Measurements from ENCODE around the gene CHCHD6. TPM values are rescaled to one million over a fixed set of nuclear protein-coding genes. Genes with fewer than 3 reads are reported as not detected.

The CHCHD6 gene
- total and polyA plus RNA-seq, 2 of the 4 experiments (the other 2 are of a cell fraction), result 18.8 to 28.9 TPM

DNA sequence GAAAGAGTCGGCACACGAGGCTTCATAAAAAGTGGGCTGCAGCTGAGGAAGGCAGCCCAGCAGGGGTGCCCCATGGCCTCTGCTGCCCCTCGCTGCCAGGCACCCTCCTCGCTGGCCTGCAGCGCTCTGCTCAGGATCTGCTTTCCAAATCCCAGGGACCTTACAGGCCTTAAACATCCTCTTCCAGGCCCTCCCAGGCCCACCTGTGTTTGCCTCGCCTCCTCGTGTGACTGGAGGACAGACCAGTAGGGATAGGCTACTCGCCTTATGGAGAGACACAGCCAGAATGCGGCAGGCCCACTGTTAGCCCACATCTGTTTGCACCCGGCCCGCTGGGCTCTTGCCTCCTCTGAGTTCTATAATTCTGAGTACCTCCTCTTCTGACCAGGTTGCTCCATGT is 154.4 kb downstream of the CHCHD6 start:
- Histone ChIP-seq H4K20me1 (ENCODE audit: insufficient read depth, low read length) (no peaks in the 10 kb centered on the region), H2BK15ac (ENCODE audit: low read depth, low read length) (no peak overlapping the region), H3K4me1 (ENCODE audit: control insufficient read depth, insufficient read depth, low read length) (no peaks in the 10 kb centered on the region), H4K5ac (ENCODE audit: low read depth, low read length) (no peak overlapping the region), H3K4ac (ENCODE audit: low read depth, low read length) (no peak overlapping the region), H3K14ac (replicated peaks; ENCODE audit: low read depth, low read length) (no peak overlapping the region), H3K23ac (ENCODE audit: low read depth, low read length) (no peak overlapping the region), H2BK120ac (ENCODE audit: low read depth, low read length) (peak overlapping the region; percentile 0; the same call in 1 of the 2 replicates), H2AK5ac (ENCODE audit: low read depth, low read length) (peak overlapping the region; percentile 4; the same call in 1 of the 2 replicates), H2BK20ac (ENCODE audit: low read depth, low read length) (no peak overlapping the region), H3K4me3 (ENCODE audit: insufficient read depth, low read depth, low read length) (no peak overlapping the region), H4K8ac (ENCODE audit: low read depth in 2 of 2, low read length in 2 of 2) (no peak overlapping the region), H3K18ac (ENCODE audit: low read depth, low read length) (no peak overlapping the region), H3K4me2 (ENCODE audit: low read depth, low read length) (no peak overlapping the region), H3K79me1 (ENCODE audit: low read depth in 1 of 2, low read length in 2 of 2) (no peaks in the 10 kb centered on the region), H3K9ac (ENCODE audit: low read depth, low read length) (no peak overlapping the region), H2BK5ac (ENCODE audit: low read depth, low read length, poor library complexity, severe bottlenecking) (no peak overlapping the region), H3K27ac (ENCODE audit: insufficient read depth, low read length) (no peak overlapping the region), H3K9me1 (ENCODE audit: insufficient read depth, low read length) (0 out of 2 replicates have a peak, but pooled peaks cover 3% of the 10 kb centered on the region), H3K36me3 (ENCODE audit: control insufficient read depth, insufficient read depth, low read length) (no peaks in the 10 kb centered on the region), H4K91ac (ENCODE audit: insufficient read depth, low read depth, low read length) (peak overlapping the region; percentile 28; the same call in 1 of the 2 replicates), H3K9me3 (ENCODE audit: control insufficient read depth, insufficient read depth, low read length) (no peaks in the 10 kb centered on the region), H2AFZ (replicated peaks; ENCODE audit: low read length, poor library complexity) (no peak overlapping the region), H3K27me3 (ENCODE audit: control insufficient read depth, insufficient read depth, low read length) (no peaks in the 10 kb centered on the region), H2AK9ac (replicated peaks; ENCODE audit: low read depth, low read length, poor library complexity) (no peak overlapping the region), H3K56ac (ENCODE audit: extremely low read depth, insufficient read depth, low read length) (no peak overlapping the region)
- TF ChIP-seq BHLHE40 (IDR thresholded peaks at IDR 0.05; ENCODE audit: low read depth, low read length), result no peak
- TF ChIP-seq CHD1 (IDR thresholded peaks at IDR 0.05; ENCODE audit: low read depth, low read length), result no peak
- TF ChIP-seq, protein P1, sequence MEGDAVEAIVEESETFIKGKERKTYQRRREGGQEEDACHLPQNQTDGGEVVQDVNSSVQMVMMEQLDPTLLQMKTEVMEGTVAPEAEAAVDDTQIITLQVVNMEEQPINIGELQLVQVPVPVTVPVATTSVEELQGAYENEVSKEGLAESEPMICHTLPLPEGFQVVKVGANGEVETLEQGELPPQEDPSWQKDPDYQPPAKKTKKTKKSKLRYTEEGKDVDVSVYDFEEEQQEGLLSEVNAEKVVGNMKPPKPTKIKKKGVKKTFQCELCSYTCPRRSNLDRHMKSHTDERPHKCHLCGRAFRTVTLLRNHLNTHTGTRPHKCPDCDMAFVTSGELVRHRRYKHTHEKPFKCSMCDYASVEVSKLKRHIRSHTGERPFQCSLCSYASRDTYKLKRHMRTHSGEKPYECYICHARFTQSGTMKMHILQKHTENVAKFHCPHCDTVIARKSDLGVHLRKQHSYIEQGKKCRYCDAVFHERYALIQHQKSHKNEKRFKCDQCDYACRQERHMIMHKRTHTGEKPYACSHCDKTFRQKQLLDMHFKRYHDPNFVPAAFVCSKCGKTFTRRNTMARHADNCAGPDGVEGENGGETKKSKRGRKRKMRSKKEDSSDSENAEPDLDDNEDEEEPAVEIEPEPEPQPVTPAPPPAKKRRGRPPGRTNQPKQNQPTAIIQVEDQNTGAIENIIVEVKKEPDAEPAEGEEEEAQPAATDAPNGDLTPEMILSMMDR (conservative IDR thresholded peaks at IDR 0.05; ENCODE audit: low read depth, low read length), result no peak
- no peak for TF ChIP-seq NFE2L2 (IDR thresholded peaks at IDR 0.05; ENCODE audit: low read depth, low read length)
- TF ChIP-seq RCOR1 (IDR thresholded peaks at IDR 0.05; ENCODE audit: insufficient replicate concordance, low read length), result no peak
- TF ChIP-seq RAD21 (IDR thresholded peaks at IDR 0.05; ENCODE audit: low read length), result no peak
- TF ChIP-seq CEBPB (IDR thresholded peaks at IDR 0.05; ENCODE audit: low read depth, low read length), result no peak
- no peak for TF ChIP-seq MXI1 (IDR thresholded peaks at IDR 0.05; ENCODE audit: borderline replicate concordance, low read depth, low read length)
- no peak for TF ChIP-seq MAZ (IDR thresholded peaks at IDR 0.05; ENCODE audit: borderline replicate concordance, low read depth, low read length)
- TF ChIP-seq SMC3 (IDR thresholded peaks at IDR 0.05; ENCODE audit: low read depth, low read length), result no peak
- TF ChIP-seq MAFK (IDR thresholded peaks at IDR 0.05; ENCODE audit: low read depth, low read length), result no peak
- in situ Hi-C loops (cut with MboI; ENCODE audit: low sequenced_read_pairs), result no loop called here
- ChIA-PET CTCF (no interaction called here), POLR2A (ENCODE audit: unreplicated experiment) (no interaction called here)
- WGBS, 2 experiments (ENCODE audit: extremely low coverage in 2 of 2, insufficient read length in 1 of 2), result 100% methylated on average over 4 of the region's 11 CpGs; no CpG with 5 or more reads in 1 of the 2 experiments
- ATAC-seq (ENCODE audit: low read depth) (no peak), DNase-seq (no peak)
- dilution Hi-C loops (cut with HindIII; ENCODE audit: low sequenced_read_pairs, unreplicated experiment), result no loop called here
- BruUV-seq (replicated peaks), result no TSS peak
- intact Hi-C loops (cut with micrococcal nuclease), result no loop called here

All from IMR-90 (cell line).